Measurements from ENCODE around the gene P2RX4. TPM values are rescaled to one million over a fixed set of nuclear protein-coding genes. Genes with fewer than 3 reads are reported as not detected.

P2RX4 gene
- total and polyA plus RNA-seq, 2 of the 8 experiments (the other 6 are each of a cell fraction or from before 2014, with no cell fraction given), result 9.5 to 12.2 TPM

- Histone ChIP-seq H3K27me3 (replicated peaks in 1 of 4; ENCODE audit: control insufficient read depth in 3 of 4, extremely low read depth in 1 of 4, insufficient read depth in 3 of 4, low read length in 3 of 4) (no peaks in the 10 kb centered on the region), H3K23me2 (ENCODE audit: low read depth, low read length) (no peaks in the 10 kb centered on the region; the same call in 1 of the 2 replicates), H2BK12ac (ENCODE audit: low read depth, low read length) (no peak overlapping the region), H3K4me3 (ENCODE audit: extremely low read depth in 1 of 4, insufficient read depth in 2 of 4, low read depth in 3 of 4, low read length in 4 of 4) (no peak overlapping the region), H3K4me2 (ENCODE audit: insufficient read depth in 1 of 2, low read depth in 2 of 2, low read length in 2 of 2) (no peak overlapping the region), H3K4ac (replicated peaks; ENCODE audit: insufficient read length, low read depth, low read length) (no peak overlapping the region), H3K27ac (ENCODE audit: low read depth, low read length) (no peak overlapping the region), H3K9me3 (ENCODE audit: insufficient read depth in 2 of 2, low read depth in 1 of 2, low read length in 1 of 2) (no peaks in the 10 kb centered on the region), H3K23ac (ENCODE audit: insufficient read length) (no peak overlapping the region), H2BK5ac (ENCODE audit: low read depth, low read length) (no peak overlapping the region), H2AFZ (ENCODE audit: low read length) (no peak overlapping the region), H3K14ac (ENCODE audit: insufficient read length) (no peak overlapping the region), H2BK120ac (replicated peaks; ENCODE audit: low read depth, low read length) (no peak overlapping the region), H2AK5ac (ENCODE audit: low read depth, low read length) (no peak overlapping the region), H4K91ac (replicated peaks; ENCODE audit: insufficient read length, low read length) (no peak overlapping the region), H3K9ac (replicated peaks in 1 of 4; ENCODE audit: extremely low read depth in 1 of 4, low read depth in 3 of 4, low read length in 3 of 4) (no peak overlapping the region), H2BK20ac (ENCODE audit: low read length) (no peak overlapping the region), H2BK15ac (ENCODE audit: low read length) (no peak overlapping the region), H4K8ac (ENCODE audit: extremely low read depth, insufficient read depth, low read length) (peak overlapping the region; percentile 19), H3K79me2 (ENCODE audit: control insufficient read depth in 1 of 2, insufficient read depth in 2 of 2, low read length in 2 of 2) (no peaks in the 10 kb centered on the region), H3K79me1 (ENCODE audit: low read depth, low read length) (no peaks in the 10 kb centered on the region), H3K56ac (replicated peaks; ENCODE audit: insufficient read length, low read depth, low read length) (no peak overlapping the region), H3K36me3 (ENCODE audit: control insufficient read depth in 2 of 4, insufficient read depth in 4 of 4, low read length in 3 of 4) (peaks cover 11 to 39% (median 35%) of the 10 kb centered on the region in 4 experiments), H4K20me1 (replicated peaks in 1 of 2; ENCODE audit: control insufficient read depth in 1 of 2, insufficient read depth in 2 of 2, low read length in 2 of 2) (no peaks in the 10 kb centered on the region), H3K18ac (ENCODE audit: extremely low read depth, low read length) (no peak overlapping the region), H3K4me1 (replicated peaks in 1 of 4; ENCODE audit: control insufficient read depth in 3 of 4, insufficient read depth in 4 of 4, low read length in 3 of 4) (no peaks in the 10 kb centered on the region), H4K5ac (ENCODE audit: insufficient read length, low read depth, low read length) (no peak overlapping the region)
- DNase-seq (ENCODE audit: low read depth in 1 of 2, low spot score in 2 of 2) (no peak), FAIRE-seq (no peak)
- 97% methylated on average over 9 of the region's 9 CpGs; no CpG with 5 or more reads in 1 of the 2 experiments for WGBS, 2 experiments (ENCODE audit: extremely low coverage in 1 of 2, insufficient coverage in 1 of 2, insufficient read length in 1 of 2, insufficient replicate concordance in 2 of 2, low coverage in 1 of 2, low lambda C conversion rate in 2 of 2, missing lambda C conversion rate in 1 of 2)
- ChIA-PET CTCF (ENCODE audit: partially characterized antibody) (interaction anchor here (0.9 kb wide), 1 partner anchor 35 kb away, joined by 3 read pairs; no protein-coding TSS in a partner anchor), POLR2A (ENCODE audit: partially characterized antibody) (interaction anchor here (1.1 kb wide), 1 partner anchor 14 kb away, joined by 3 read pairs; no protein-coding TSS in a partner anchor)
- TF ChIP-seq FOSL1 (IDR thresholded peaks at IDR 0.05; ENCODE audit: insufficient read depth, low read depth, low read length) (no peak), RBBP5 (IDR thresholded peaks at IDR 0.05; ENCODE audit: borderline replicate concordance, low read depth, low read length) (no peak), SP4 (IDR thresholded peaks at IDR 0.05; ENCODE audit: low read length) (no peak), POLR2AphosphoS5 (IDR thresholded peaks at IDR 0.05; ENCODE audit: low read depth, low read length) (no peak), CHD1 (IDR thresholded peaks at IDR 0.05; ENCODE audit: low read depth, low read length) (no peak), CEBPB (IDR thresholded peaks at IDR 0.05; ENCODE audit: low read depth, low read length) (no peak), USF2 (IDR thresholded peaks at IDR 0.05; ENCODE audit: low read length) (peak; percentile 58), RAD21 (IDR thresholded peaks at IDR 0.05 in 1 of 2, conservative IDR thresholded peaks at IDR 0.05 in 1 of 2; ENCODE audit: low read depth in 2 of 2, low read length in 2 of 2) (no peak)
Measured at GRCh38 chr12:121252712-121253345, 42.9 kb downstream of the P2RX4 start.
